ENCODE results near the gene SHISA4. TPM values are rescaled to one million over a fixed set of nuclear protein-coding genes. Genes with fewer than 3 reads are reported as not detected.

The SHISA4 gene
- total and polyA plus RNA-seq, 7 donors, result 74.8 to 264 (median 148) TPM

DNA sequence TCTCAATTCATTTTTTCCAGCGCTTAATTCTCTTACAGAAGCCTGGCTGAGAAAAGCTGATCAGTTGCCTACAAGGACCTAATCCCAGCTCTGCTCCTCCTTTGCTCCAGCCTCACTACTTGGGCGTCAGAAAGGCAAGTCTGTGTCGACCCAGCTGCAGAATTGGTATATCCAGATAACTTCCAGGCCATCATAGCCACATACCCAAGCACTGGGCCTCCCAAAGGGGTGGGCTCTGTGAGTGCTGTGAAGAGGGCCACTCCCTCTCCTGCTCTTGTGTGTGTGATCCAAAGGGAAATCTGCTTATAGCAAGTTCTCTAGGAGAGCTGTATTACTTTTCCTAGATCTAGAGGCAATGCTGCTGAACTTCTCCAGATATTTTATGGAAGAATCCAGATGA, 39.6 kb downstream of the SHISA4 start:
- intact Hi-C loops (cut with DNase I), result no loop called here

DNA sequence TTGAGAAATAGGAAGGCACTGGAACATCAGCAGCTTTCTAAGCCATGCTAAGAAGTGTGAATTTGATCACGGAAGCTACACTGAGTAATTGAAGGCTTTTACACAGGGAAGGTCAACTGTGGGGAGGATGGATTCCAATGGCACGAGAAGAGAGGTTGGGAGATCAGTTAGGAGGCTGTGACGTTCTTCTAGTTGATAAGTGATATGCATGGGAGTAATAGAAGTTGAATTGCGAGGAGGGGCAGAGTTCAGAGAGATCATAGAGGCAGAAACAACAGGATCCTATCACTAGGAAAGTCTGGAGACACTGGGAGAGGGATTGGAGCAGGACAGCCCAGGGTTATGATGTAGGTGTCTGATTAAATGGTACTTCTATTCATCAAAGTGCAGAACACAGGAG, 41.4 kb downstream of the SHISA4 start:
- no peak for ATAC-seq
- intact Hi-C loops (cut with DNase I), result no loop called here
- Histone ChIP-seq H3K27ac (peak overlapping the region; percentile 3), H3K27me3 (ENCODE audit: insufficient read depth in 3 of 3, low read length in 2 of 3) (no peaks in the 10 kb centered on the region), H3K36me3 (ENCODE audit: insufficient read depth in 1 of 2, low read depth in 1 of 2) (peaks cover 0 to 16% of the 10 kb centered on the region in 2 donors), H3K4me1 (peaks cover 27% of the 10 kb centered on the region), H3K9me3 (no peaks in the 10 kb centered on the region), H3K4me3 (no peak overlapping the region)
- TF ChIP-seq, protein P1, sequence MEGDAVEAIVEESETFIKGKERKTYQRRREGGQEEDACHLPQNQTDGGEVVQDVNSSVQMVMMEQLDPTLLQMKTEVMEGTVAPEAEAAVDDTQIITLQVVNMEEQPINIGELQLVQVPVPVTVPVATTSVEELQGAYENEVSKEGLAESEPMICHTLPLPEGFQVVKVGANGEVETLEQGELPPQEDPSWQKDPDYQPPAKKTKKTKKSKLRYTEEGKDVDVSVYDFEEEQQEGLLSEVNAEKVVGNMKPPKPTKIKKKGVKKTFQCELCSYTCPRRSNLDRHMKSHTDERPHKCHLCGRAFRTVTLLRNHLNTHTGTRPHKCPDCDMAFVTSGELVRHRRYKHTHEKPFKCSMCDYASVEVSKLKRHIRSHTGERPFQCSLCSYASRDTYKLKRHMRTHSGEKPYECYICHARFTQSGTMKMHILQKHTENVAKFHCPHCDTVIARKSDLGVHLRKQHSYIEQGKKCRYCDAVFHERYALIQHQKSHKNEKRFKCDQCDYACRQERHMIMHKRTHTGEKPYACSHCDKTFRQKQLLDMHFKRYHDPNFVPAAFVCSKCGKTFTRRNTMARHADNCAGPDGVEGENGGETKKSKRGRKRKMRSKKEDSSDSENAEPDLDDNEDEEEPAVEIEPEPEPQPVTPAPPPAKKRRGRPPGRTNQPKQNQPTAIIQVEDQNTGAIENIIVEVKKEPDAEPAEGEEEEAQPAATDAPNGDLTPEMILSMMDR (IDR thresholded peaks at IDR 0.05), result no peak
- no peak for DNase-seq
- WGBS, 3 donors, result 43 to 71% (median 50%) methylated on average over 4 of the region's 4 CpGs

More for the DNA sequence above, 39.6 kb downstream of the SHISA4 start:
- Histone ChIP-seq H3K4me3 (no peak overlapping the region), H3K36me3 (ENCODE audit: insufficient read depth in 1 of 2, low read depth in 1 of 2) (peaks cover 0 to 16% of the 10 kb centered on the region in 2 donors), H3K4me1 (peaks cover 17% of the 10 kb centered on the region), H3K27ac (peak overlapping the region; percentile 50), H3K9me3 (no peaks in the 10 kb centered on the region), H3K27me3 (ENCODE audit: insufficient read depth in 3 of 3, low read length in 2 of 3) (no peaks in the 10 kb centered on the region)
- no peak for ATAC-seq
- TF ChIP-seq, protein P1 (IDR thresholded peaks at IDR 0.05), result no peak
- DNase-seq, result no peak
- WGBS, 3 donors, result 84 to 92% (median 86%) methylated on average over 3 of the region's 3 CpGs

DNA sequence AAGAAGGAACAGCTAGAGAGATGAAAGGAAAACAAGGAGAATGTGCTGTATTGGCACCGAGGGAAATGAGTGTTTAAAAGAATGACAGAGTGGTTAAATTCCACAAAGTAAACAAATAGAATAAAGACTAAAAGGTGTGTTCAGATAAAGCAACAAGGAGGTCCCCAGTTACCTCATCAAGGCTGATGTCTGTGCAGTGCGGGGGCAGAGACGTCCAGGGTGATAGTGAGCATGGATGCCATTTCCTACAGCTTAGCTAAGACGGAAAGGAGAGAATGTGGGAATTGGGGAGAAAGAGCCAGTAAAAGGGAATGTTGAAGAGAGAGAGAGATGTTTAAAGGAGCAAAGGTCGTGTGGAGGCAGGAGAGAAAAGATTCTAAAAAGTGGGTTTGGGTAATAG, 42.1 kb downstream of the SHISA4 start:
- Histone ChIP-seq H3K9me3 (no peaks in the 10 kb centered on the region), H3K27ac (peak overlapping the region; percentile 3), H3K27me3 (ENCODE audit: insufficient read depth in 3 of 3, low read length in 2 of 3) (no peaks in the 10 kb centered on the region), H3K4me1 (peaks cover 25% of the 10 kb centered on the region), H3K36me3 (ENCODE audit: insufficient read depth in 1 of 2, low read depth in 1 of 2) (peaks cover 0 to 16% of the 10 kb centered on the region in 2 donors), H3K4me3 (no peak overlapping the region)
- intact Hi-C loops (cut with DNase I), result no loop called here
- ATAC-seq, result no peak
- no peak for DNase-seq
- 81 to 86% (median 81%) methylated on average over 5 of the region's 5 CpGs for WGBS, 3 donors
- TF ChIP-seq, protein P1 (IDR thresholded peaks at IDR 0.05), result no peak

DNA sequence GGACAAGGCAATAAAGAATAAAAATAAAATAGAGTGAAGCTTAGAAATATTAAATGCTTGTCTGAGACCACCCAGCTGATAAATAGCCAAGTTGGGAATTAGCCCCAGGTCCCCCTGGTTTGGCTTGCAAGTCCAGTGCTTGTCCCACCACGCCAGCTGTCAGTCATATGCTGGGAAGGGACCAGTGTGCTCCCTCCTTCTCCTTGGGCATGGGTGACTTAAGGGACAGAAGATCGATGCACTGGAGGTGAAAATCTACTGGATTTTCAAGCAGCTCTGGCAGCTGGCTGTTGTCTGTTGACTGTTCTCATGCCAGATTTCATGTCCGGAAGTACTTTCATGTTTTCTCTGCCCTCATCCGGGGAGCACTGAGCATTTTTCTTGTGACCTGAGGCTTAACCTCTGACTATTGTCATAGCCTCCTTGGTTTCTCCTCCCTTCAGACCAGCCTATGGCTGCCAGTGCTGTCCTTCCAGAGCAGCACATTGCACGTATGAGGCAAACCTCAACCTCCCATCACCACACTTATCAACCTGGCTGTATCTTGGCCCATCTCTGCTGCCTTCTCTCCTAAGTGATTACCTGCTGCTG, 45.2 kb downstream of the SHISA4 start:
- TF ChIP-seq, protein P1 (IDR thresholded peaks at IDR 0.05), result no peak
- WGBS, 3 donors, result 20 to 24% (median 21%) methylated on average over 5 of the region's 5 CpGs
- DNase-seq, result no peak
- Histone ChIP-seq H3K4me3 (no peak overlapping the region), H3K36me3 (ENCODE audit: insufficient read depth in 1 of 2, low read depth in 1 of 2) (peaks cover 0 to 16% of the 10 kb centered on the region in 2 donors), H3K4me1 (peaks cover 26% of the 10 kb centered on the region), H3K27ac (peak overlapping the region; percentile 39), H3K27me3 (ENCODE audit: insufficient read depth in 3 of 3, low read length in 2 of 3) (no peaks in the 10 kb centered on the region), H3K9me3 (no peaks in the 10 kb centered on the region)
- no peak for ATAC-seq
- intact Hi-C loops (cut with DNase I), result no loop called here
